HG03280 (cell line): ENCODE data around the gene NUP160.
"Not testable (repeated sequence)": the region's sequence is repeated elsewhere in the genome, so short reads cannot be mapped to it uniquely, and the experiment has no call there.

Experiments used
- ATAC-seq: cut with Tn5 transposase; IDR thresholded peaks from one replicate; pipeline ENCODE4 v1.9.1; 2021; ENCODE audit warnings: mild to moderate bottlenecking, moderate library complexity; ENCODE audit not compliant: unreplicated experiment

The NUP160 gene

GRCh38 chr11:47847892-47848699 is at the start of gene NUP160:
Gene NUP160 (minus strand): TSS chr11:47848350. CDS start chr11:47848318, 32 bp downstream.
- ATAC-seq: peak; percentile 83

DNA sequence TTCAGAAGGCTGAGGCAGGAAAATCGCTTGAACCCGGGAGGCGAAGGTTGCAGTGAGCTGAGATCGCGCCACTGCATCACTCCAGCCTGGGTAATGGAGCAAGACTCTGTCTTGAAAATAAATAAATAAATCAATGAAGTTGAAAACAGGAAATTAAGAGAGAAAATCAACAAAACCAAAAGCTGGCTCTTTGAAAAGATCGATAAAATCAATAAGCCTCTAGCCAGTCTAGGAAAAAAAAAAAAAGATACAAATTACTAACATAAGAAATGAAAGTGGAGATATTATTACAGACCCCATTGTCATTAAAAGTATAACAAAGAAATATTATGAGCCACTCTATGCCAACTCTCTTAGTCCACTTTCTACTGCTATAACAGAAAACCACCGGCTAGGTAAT is 48.0 kb upstream of the NUP160 start:
- ATAC-seq: no peak

GRCh38 chr11:47895035-47895434 is 46.9 kb upstream of the NUP160 start:
- no peak for ATAC-seq

- ATAC-seq: not testable (repeated sequence)
Measured at GRCh38 chr11:47892546-47893276, 44.6 kb upstream of the NUP160 start.

GRCh38 chr11:47891886-47892285 is 43.7 kb upstream of the NUP160 start:
- no peak for ATAC-seq

GRCh38 chr11:47889714-47890441 is 41.7 kb upstream of the NUP160 start:
- no peak for ATAC-seq

DNA sequence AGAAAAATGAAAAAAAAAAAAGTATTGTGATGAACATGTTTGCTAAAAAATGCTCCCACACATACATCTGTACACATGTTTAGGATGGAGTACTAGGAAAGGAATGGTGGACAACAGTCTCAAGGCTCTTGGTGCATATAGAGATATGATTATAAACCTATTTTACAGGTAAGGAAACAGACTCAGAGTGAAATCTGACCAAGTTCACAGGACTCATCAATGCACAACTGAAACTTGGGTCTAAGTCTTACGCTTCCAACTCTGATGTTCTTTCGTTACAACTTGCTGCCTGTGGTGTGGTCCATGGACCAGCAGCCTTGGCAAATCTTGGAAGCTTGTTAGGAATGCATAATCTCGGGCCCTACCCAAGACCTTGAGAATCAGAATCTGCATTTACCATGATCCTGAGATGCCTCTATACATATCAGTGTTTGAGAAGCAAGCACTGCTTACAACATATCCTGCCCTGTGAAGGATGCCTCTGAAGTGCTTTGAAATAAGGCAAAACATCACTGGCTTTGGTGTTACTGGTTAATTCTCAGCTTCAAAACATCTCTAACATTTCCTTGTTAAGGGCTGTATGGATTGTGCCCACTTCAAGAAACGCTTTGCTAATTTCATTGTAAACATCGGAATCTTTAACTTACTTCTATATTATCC is 39.9 kb upstream of the NUP160 start:
- no peak for ATAC-seq

GRCh38 chr11:47886096-47886495 is 37.9 kb upstream of the NUP160 start:
- ATAC-seq: no peak

DNA sequence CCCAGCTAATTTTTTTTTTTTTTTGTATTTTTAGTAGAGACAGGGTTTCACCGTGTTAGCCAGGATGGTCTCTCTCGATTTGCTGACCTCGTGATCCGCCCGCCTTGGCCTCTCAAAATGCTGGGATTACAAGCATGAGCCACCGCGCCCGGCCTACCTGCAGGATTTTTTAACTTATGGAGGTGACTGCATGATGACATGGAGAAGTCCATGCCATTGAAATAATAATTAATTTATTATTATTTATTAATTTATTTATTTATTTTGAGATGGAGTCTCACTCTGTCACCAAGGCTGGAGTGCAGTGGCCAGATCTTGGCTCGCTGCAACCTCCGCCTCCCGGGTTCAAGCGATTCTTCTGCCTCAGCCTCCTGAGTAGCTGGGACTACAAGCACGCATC is 34.3 kb upstream of the NUP160 start:
- not testable (repeated sequence) for ATAC-seq

DNA sequence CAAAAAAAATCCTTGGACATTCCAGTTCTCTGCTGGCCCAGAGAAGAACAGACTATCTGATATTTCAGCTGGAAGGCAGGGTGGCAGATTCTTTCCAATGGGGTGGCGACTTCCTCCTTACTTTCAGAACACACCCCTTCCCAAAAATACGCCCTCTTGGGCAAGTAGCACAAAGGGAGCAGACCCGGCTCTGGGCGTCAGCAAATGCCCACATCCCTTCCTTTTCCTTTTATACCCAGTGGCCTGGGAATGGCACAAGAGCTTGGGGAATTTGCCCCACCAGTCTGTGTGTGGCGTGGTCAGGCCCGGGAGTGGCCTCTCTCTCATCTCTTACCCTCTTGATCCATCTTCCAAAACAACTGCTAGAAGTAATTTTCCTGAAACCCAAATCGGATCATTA is 33.0 kb upstream of the NUP160 start:
- no peak for ATAC-seq

DNA sequence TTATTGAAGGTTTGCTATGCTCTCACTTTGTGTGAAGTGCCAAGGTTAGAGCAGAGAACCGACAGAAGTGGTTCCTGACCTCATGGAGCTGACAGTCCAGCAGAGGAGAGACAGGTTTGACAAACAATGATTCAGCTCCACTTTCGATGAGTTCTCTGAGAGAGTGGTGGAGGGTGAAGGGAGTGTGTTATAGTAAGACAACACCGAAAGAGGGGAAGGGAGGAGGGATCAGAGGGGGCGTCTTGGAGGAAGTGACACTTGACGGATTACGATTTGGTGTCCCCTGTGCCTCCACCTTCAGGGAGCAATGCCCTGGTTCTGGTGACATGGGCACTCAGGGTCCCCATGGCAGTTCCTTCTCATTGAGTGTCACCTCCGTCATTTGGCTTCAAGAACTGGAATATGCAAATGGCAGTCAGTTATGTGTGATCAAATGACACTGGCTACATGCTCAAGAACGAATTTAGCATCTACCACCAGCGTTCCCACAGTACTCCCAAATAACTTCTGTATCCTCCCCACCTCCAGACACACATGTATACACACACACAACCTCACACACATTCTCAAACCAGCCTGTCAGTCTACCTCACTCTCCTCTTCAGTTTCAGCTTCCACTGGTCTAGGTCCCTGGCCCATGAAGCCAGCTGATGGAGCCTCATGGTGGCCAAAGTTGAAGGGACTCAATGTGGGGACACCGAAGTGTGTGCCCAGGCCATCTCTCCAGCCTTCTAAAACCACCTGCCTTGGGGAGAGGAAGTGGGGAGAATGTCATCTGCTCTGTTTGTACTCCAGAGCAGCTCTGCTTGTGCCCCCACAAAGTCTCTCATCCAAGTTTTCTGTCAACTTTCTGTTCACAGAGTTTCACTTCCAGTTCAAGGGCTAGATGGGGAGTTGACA is 31.4 kb upstream of the NUP160 start:
- no peak for ATAC-seq

DNA sequence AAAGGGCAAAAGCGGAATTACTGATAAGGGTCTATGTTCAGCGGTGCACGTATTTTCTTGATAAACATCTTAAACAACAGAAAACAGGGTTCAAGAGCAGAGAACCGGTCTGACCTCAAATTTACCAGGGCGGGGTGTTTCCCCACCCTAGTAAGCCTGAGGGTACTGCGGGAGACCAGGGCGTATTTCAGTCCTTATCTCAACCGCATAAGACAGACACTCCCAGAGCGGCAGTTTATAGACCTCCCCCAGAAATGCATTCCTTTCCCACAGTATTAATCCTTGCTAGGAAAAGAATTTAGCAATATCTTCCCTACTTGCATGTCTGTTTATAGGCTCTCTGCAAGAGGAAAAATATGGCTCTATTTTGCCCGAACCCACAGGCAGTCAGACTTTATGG is 27.7 kb upstream of the NUP160 start:
- not testable (repeated sequence) for ATAC-seq

DNA sequence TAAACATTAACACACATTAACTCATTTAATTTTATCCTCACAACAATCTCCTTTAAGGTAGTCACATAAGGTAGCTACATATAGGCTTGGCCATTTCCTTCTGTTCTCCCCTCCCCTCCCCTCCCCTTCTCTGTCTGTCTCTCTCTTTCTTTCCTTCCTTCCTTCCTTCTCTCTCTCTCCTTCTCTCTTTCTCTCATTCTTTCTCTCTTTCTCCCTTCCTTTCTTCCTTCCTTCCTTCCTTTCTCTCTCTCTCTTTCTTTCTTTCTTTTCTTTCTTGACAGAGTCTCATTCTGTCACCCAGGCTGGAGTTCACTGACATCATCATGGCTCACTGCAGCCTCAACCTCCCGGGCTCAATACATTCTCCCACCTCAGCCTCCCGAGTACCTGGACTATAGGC is 22.3 kb upstream of the NUP160 start:
- ATAC-seq: no peak

DNA sequence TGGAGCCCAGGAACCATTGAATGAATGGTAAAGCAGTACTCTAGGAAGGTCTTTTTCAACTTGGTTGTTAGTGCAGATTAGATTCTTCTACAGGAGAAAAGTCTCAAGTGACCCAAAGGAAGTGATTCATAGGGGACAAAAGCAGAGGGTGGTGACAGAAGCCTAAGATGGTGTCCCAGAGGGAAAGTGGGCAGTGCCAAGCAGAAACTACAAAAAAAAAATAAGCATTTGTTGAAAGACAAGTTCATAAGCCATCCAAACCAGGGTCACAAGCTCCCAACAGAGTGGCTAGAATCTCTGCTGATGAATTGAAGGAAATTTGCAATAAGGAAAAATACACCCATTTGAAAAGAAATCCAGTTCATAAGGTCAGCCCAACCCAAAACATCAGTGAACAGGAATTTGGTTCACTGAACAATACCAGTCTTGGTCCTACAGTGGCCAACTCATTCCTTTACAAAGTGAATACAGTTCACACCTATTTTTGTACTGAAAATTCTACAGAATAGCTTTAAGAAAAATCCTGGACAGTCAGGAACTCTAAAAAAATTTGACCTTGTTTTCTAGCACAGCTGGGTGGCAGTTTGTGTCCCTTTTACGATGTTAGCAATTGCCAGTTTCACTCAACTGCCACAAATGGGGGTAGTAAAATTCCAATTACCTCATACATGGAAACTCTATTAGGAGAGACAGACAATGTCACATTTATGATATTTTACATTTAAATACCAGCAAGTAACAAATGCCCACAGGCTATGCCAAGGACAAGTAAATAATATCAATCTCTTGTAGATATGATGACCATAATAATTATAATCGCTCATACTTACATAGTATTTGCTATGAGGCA is 21.6 kb upstream of the NUP160 start:
- ATAC-seq: no peak

DNA sequence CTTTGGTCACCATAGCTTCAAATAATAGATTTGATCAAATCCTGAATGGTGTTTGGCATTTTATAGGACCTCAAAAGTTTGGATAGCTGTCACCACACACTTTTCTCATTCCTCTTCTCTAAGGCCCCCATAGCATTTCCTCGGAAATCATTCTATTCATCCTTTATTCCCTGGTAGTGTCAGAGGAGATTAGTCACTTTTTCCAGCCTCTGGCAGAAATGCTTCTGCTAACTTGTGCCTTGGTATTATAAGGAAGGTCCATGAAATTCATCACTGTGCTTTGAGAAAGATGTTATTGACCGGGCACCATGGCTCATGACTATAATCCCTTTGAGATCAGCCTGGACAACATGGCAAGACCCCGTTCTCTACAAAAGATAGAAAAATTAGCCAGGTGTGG is 19.7 kb upstream of the NUP160 start:
- ATAC-seq: no peak

DNA sequence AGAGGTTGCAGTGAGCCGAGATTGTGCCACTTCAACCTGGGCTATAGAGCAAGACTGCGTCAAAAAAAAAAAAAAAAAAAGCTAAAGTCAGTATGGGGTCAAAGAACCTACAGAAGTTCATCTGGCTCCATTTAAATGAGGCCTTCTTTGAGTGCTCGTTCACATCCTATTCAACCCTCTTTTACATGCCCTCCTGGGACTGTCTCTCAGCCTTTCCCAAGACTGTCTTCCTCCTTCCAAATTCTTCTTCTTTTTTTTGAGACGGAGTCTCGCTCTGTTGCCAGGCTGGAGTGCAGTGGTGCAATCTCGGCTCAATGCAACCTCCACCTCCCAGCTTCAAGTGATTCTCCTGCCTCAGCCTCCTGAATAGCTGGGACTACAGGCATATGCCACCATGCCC is 18.7 kb upstream of the NUP160 start:
- not testable (repeated sequence) for ATAC-seq

DNA sequence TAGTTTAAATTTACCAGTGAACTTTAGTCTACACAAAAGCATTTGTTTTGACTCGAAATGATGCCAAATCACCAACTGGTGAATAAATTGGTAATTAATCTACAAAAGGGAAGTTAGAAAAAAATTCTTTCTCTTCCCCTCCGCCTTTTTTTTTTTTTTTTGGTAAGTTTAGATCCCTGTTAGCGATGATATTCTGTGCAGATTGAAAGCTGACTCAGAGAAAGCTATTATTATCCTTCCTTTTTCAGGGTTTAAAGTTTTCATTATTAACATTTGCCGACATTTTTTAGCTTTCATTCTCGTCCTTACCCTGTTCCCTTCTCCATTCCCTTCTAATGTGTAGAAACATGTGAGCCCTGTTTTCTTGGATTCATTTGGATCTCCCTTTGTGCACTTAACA is 16.8 kb upstream of the NUP160 start:
- ATAC-seq: no peak

GRCh38 chr11:47863898-47864430 is 15.8 kb upstream of the NUP160 start:
- ATAC-seq: no peak
